Endothelial cell of hepatic sinusoid (primary cell): ENCODE measurements around the gene ARMC9.

Source experiments
- in situ Hi-C: cut with HindIII; loops from 2 replicates; pipeline ENCODE4 v1.10.0; 2017; ENCODE audit warnings: low sequenced_read_pairs

Gene ARMC9

DNA sequence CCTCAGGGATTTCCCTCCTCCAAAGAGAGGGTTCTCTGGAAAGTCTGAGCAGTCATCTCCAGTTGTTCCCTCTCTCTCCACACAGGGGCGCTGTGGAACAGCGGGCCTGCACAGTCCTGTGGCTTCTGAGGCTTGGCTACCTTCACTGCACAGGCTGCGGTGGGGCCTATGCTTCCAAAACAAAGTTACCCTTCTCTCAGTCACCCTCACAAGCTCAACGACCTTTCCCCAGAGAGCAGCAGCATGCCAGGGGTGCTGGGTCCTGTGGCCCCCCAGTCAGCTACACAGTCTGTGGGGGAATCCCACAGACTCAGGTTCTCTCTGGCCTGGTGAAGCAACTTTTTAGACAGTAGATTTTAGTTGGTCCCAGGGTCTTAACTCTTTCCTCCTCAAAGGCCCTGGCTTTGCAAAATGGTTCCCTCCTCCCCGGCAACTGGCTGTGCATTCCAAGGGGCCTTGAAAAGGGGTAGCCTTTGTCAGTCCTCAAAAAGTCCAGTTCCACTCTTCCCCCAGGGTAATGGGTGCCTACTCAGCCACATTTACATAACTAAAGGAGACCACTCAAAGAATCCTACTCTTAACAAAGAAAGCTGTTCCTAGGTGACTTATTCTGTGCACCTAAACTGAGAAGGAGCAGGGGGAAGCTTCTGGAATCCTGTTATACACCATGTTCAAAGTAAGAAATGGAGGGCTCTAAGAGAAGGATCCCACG, 212.0 kb downstream of the ARMC9 start:
- in situ Hi-C loops, result loop anchor here (5.0 to 25.0 kb wide), 2 partner anchors 88 to 173 kb away; no protein-coding TSS in a partner anchor

DNA sequence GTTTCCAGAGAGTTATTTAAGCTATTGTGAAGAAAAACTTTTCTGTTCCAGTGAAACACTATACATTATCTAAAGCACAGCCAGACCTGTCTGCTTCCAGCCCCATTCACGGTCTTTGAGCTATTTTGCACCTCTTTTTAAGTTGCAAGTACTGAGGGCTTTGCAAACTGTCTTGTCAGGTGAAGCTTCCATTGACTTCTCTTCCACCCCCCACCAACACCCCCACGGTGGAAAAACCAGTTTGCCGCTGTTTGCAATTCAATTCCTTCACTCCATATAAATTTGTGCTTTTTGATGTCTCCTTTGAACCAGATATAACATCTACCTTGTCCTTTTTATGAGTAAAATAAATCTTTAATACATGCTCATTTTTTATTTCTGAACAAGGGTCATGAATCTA, 212.8 kb downstream of the ARMC9 start:
- in situ Hi-C loops, result loop anchor here (5.0 to 25.0 kb wide), 2 partner anchors 89 to 174 kb away; no protein-coding TSS in a partner anchor

DNA sequence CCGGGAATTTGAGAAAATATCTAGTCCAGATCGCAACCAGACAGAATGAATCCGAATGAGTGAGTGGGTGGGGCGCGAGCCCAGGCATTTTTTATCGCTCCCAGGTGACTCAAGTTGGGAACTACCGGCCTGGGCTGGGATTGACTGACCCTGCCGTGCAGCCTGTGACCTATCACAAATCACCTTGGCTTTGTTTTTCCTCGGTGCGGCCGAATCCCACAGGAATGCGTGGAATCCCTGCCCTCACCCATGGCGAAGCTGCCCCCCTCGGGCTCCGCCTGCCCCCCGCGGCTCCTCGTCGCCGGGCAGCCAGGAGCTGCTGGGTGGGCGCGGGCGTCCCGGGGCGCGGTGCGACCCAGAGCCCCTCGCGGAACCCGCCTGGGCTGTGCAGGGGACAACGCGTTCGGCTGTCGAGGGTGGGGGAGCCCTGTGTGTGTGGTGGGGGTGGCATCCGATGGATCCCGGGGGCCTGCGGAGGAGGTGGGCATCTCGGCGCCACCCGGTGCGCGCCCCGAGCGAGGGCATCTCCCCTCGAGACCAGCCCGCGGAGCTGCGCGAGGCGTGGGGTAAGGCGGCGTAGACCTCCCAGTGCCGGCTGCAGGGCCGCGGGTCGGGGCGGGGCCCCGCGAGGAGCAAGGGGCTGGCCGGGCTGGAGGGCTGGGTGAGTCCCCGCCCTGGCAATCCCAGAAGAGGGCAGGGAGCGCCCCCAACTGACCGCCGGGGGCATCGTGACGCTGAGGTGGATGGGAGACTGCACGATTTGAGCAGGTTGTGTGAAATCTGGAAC, 213.6 kb downstream of the ARMC9 start:
- in situ Hi-C loops, result loop anchor here (5.0 to 25.0 kb wide), 2 partner anchors 90 to 175 kb away; no protein-coding TSS in a partner anchor

DNA sequence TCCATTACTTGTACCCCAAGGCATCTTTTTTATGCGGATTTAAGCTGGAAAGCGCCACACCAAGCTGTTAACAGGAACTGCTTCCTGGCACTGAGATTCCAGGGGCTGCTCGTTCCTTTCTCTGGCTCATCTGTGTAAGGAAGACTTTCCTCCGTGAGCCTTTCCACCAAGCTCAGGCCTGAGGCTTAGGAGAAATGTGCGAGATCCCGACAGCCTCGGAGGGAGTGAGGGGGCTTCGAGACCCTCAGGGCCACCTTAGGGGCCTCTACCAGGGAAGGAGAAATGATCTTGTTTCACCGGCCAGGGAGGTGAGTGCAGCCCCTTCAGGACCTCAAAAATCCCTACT, 214.2 kb downstream of the ARMC9 start:
- in situ Hi-C loops, result loop anchor here (5.0 to 25.0 kb wide), 2 partner anchors 90 to 175 kb away; no protein-coding TSS in a partner anchor

DNA sequence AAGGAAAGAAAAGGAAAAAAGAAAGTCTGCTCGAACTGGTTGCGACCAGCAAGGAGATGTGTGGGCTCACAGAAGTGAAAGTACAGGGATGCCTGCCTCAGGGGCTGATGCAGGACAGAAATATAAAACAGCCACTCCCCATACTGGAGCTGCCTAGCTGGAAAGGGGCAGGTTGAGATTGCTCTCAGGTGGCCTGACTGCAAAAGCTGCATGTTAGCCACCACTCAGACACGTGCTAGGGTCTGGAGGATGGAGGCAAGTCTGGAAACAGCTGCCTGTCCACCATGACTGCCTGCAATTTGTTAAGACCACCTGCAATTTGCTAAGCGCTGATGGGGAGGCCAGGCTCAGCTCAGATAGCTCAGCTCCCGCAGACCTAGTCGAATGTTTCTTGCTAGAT, 215.0 kb downstream of the ARMC9 start:
- in situ Hi-C loops, result loop anchor here (5.0 to 25.0 kb wide), 2 partner anchors 91 to 176 kb away; no protein-coding TSS in a partner anchor

DNA sequence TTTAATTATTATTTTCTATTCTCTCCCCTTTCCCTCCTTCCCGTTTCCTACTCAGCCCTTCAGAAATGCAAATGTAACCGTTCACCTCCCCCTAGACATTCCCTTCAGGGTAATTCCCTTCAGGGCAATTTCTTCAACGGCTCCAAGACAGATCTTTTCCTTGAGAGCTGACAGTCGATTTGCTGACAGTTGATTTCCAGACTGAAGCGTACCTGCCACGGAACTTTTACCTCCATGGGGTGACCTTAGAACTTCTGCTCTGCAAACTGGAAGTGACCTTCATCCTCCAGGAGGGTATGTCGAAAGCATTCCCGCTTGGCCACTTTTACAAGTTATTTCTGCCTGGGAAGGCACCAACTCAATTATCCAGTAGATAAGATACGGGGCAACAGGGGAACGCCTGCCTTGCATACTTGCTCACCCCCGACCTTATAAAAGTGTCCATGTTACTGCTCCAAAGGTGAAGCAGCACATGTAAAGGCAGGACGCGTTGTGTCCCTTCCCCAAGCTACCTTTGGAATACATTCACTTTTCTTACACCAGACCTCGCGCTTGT, 215.6 kb downstream of the ARMC9 start:
- in situ Hi-C loops, result loop anchor here (5.0 to 25.0 kb wide), 2 partner anchors 92 to 177 kb away; no protein-coding TSS in a partner anchor

DNA sequence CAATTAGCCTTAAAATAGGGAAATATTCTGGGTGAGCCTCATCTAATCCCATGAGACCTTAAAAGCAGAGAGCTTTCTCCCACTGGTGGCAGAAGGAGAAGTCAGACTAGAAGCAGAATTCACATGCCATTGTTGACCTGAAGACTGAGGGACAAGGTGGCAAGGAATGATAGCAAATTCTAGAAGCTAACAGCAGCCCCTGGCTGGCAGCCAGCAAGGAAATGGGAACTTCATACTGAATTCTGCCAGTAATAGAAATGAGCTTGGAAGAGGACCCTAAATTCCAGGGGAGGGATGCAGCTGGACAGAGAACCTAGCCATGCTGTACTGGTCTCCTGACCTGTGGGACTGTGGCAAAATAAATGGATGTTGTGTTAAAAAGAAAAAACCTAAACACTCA, 216.6 kb downstream of the ARMC9 start:
- in situ Hi-C loops, result loop anchor here (25.0 kb wide), 1 partner anchor 178 kb away; no protein-coding TSS in a partner anchor

DNA sequence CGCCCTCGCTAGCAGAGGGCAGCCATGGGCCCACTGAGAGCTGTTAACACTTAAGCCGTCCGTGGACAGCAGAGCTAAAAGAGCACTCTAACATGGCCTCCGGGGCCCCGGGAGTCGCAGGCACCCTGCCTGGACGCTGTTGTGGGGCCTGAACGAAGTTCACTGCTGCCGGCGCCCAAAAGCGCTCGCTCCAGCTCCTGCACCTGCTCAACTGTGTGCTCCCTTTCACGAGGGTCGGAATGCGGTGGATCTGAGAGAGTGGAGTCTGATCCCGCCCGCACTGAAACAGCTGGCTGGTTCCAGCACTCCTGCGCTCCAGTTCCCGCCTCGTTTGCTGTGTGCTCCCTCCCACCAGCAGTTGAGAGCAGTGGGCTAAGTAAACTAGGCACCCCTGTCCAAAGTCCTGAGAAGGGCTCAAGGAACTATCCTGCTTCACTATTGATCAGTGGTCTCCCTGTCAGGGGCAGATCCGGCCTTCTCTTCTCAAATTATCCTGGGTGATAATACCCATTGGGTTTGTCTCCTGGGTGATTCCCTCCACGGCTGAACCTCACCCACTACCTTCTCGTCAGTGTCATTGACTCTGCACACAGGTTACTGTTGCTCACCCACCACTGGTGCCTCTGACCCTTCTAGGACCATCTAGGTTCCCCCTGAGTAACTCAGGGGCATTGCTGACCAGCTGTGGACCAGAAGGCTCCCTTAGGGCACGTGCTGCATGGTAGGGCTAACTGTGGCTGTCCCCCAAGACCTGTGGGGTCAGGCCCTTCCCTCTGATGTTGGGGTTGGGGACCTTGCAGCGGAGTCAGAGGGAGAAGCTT, 220.6 kb downstream of the ARMC9 start:
- in situ Hi-C loops, result loop anchor here (25.0 kb wide), 1 partner anchor 182 kb away; no protein-coding TSS in a partner anchor

DNA sequence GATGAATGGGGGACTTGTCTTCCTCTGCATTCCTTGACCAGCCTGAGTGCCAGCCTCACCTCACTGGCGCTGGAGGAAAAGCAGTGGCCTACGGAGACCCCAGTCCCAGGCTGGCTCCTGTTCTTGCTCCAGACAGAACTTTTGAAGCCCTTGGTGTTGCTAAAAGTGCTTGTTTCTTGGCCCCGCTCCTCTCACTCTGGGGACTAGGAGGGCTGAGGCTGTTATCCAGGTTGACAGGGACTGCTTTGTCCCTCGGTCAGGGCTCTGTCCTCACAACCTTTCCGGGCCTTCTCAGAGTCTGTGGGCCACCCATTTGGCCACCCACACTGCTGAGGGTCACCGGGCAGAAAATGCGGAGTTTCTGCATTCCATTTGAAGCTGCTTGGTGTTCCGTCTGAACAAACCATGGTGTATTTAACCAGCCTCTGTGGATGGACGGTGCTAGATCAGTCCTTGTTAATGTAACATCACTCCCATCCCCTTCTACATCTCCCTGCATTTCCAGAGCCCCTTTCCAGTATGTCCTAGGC, 222.7 kb downstream of the ARMC9 start:
- in situ Hi-C loops, result loop anchor here (25.0 kb wide), 1 partner anchor 184 kb away; no protein-coding TSS in a partner anchor

DNA sequence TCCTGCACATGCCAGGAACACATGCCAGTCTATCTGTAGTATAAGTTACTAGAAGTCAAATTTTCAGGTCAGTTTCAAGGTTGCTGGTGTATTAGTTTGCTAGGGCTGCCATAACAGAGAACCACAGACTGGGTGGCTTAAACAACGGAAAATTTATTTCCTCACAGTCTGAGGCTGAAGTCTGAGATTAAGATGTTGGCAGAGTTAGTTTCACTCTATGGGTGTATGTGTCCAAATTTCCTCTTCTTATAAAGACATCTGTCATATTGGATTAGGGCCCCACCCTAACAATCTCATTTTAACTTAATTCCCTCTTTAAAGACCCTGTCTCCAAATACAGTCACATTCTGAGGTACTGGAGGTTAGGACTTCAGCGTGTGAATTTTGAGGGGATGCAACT, 223.6 kb downstream of the ARMC9 start:
- in situ Hi-C loops, result loop anchor here (25.0 kb wide), 1 partner anchor 185 kb away; no protein-coding TSS in a partner anchor

DNA sequence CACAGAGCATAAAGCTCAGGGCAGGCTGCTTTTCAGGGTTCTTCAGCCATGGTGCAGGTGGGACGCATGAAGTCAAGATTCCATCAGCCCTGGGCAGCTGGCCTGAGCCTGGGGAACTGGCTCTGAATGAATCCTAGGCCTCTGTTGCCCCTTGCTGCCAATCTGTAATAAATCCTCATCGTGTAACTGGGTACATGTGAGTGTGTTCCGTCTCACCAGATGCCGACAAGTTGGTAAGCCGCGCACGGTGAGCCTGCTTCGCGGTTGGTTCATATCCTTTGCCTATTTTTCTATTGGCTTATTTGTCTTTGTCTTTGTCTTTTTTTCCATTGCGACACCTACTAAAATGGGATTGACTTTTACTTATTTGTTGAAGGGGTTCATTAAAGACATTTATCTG, 224.7 kb downstream of the ARMC9 start:
- in situ Hi-C loops, result loop anchor here (25.0 kb wide), 1 partner anchor 186 kb away; no protein-coding TSS in a partner anchor
